Limb (tissue), 2 donors: Measurements from ENCODE around the gene ALPK1.
"Not testable (repeated sequence)": the region's sequence is repeated elsewhere in the genome, so short reads cannot be mapped to it uniquely, and the experiment has no call there.

Experiments used
- DNase-seq, 2 donors: peaks; one replicate each; pipeline ENCODE4 v3.0.0-alpha.2; 2016; ENCODE audit errors: extremely low spot score in 2 of 2

Gene ALPK1

GRCh38 chr4:112296949-112297880 is at the start of gene ALPK1:
TSS of gene ALPK1 (plus strand) at chr4:112297369.
- peak in 1 of 2 donors; percentile 89 for DNase-seq

- DNase-seq: no peak
Observed at GRCh38 chr4:112251019-112251643, 46.0 kb upstream of the ALPK1 start.

- no peak for DNase-seq
Observed at GRCh38 chr4:112252234-112252633, 44.9 kb upstream of the ALPK1 start.

- no peak for DNase-seq
Observed at GRCh38 chr4:112253382-112254000, 43.7 kb upstream of the ALPK1 start.

- DNase-seq: no peak
Observed at GRCh38 chr4:112257098-112257497, 40.1 kb upstream of the ALPK1 start.

- no peak for DNase-seq
Observed at GRCh38 chr4:112266823-112267222, 30.3 kb upstream of the ALPK1 start.

GRCh38 chr4:112270051-112270450 is 27.1 kb upstream of the ALPK1 start:
- no peak for DNase-seq

- no peak for DNase-seq
Observed at GRCh38 chr4:112270640-112271421, 26.3 kb upstream of the ALPK1 start.

GRCh38 chr4:112272292-112272691 is 24.9 kb upstream of the ALPK1 start:
- no peak for DNase-seq

- DNase-seq: no peak
Observed at GRCh38 chr4:112274959-112275358, 22.2 kb upstream of the ALPK1 start.

GRCh38 chr4:112276113-112276512 is 21.1 kb upstream of the ALPK1 start:
- DNase-seq: no peak

GRCh38 chr4:112277220-112277619 is 19.9 kb upstream of the ALPK1 start:
- DNase-seq: no peak

GRCh38 chr4:112277705-112278448 is 19.3 kb upstream of the ALPK1 start:
- no peak for DNase-seq

- no peak for DNase-seq
Observed at GRCh38 chr4:112279025-112279881, 17.9 kb upstream of the ALPK1 start.

- DNase-seq: no peak
Observed at GRCh38 chr4:112279882-112280315, 17.3 kb upstream of the ALPK1 start.

GRCh38 chr4:112280386-112281056 is 16.6 kb upstream of the ALPK1 start:
- no peak for DNase-seq

- DNase-seq: not testable (repeated sequence)
Observed at GRCh38 chr4:112281895-112282398, 15.2 kb upstream of the ALPK1 start.

- no peak for DNase-seq
Observed at GRCh38 chr4:112282860-112283667, 14.1 kb upstream of the ALPK1 start.
